AG09309 (cell line): Measurements from ENCODE around the gene DHCR7.

Source experiments
- DNase-seq: peaks from one replicate; pipeline ENCODE4 v3.0.0-alpha.2; 2010; ENCODE audit warnings: low read depth
- H3K4me3 ChIP-seq: 2 replicates; pipeline ENCODE4 v1.5.1; 2011; ENCODE audit warnings: mild to moderate bottlenecking, low read depth, low read length, moderate library complexity; ENCODE audit not compliant: control insufficient read depth
- CTCF ChIP-seq: IDR thresholded peaks from 2 replicates; pipeline ENCODE4 v1.5.1; 2011; ENCODE audit warnings: mild to moderate bottlenecking, low read depth, low read length, inconsistent platforms; ENCODE audit not compliant: insufficient read depth, control insufficient read depth; ENCODE audit errors: missing control alignments

DHCR7 gene

GRCh38 chr11:71463331-71464211 lies 15.4 kb upstream of the DHCR7 start:
- TF ChIP-seq CTCF = no peak
- no peak for DNase-seq
- H3K4me3 ChIP-seq = no peak overlapping the region

- DNase-seq = no peak
- no peak for TF ChIP-seq CTCF
- no peak overlapping the region for H3K4me3 ChIP-seq
Observed at GRCh38 chr11:71462726-71463125, 14.5 kb upstream of the DHCR7 start.

GRCh38 chr11:71461696-71462095 lies 13.5 kb upstream of the DHCR7 start:
- DNase-seq = no peak
- TF ChIP-seq CTCF = no peak
- H3K4me3 ChIP-seq = no peak overlapping the region

- no peak overlapping the region for H3K4me3 ChIP-seq
- TF ChIP-seq CTCF = no peak
- no peak for DNase-seq
Observed at GRCh38 chr11:71459767-71460320, 11.7 kb upstream of the DHCR7 start.

GRCh38 chr11:71459076-71459766 lies 11.0 kb upstream of the DHCR7 start:
- H3K4me3 ChIP-seq = no peak overlapping the region
- DNase-seq = no peak
- TF ChIP-seq CTCF = no peak

GRCh38 chr11:71458146-71459070 lies 10.2 kb upstream of the DHCR7 start:
- no peak for TF ChIP-seq CTCF
- DNase-seq = no peak
- no peak overlapping the region for H3K4me3 ChIP-seq
